Kidney (tissue), 14 donors: ENCODE measurements around the gene CHST2. TPM values are rescaled to one million over a fixed set of nuclear protein-coding genes. Genes with fewer than 3 reads are reported as not detected.

ENCODE experiments used
- DNase-seq, 5 donors: peaks; one replicate each; pipeline ENCODE4 v3.0.0-alpha.2; 2013 to 2020
- FAIRE-seq: peaks from 2 replicates; lab custom pipeline; 2012; peaks lifted over from hg19 to GRCh38; lab: Jason Lieb, UNC
- H3K27ac ChIP-seq, 2 donors: one replicate each; pipeline ENCODE4 v1.7.0; 2013; ENCODE audit warnings: low read depth in 2 of 2, low read length in 2 of 2, inconsistent platforms in 1 of 2
- H3K27me3 ChIP-seq: one replicate; pipeline ENCODE4 v1.7.1; 2013; ENCODE audit warnings: low read length, inconsistent platforms; ENCODE audit not compliant: control insufficient read depth, insufficient read depth
- H3K36me3 ChIP-seq, 3 donors: one replicate each; pipeline versions ENCODE4 v1.7.0 to v1.7.1; 2013; ENCODE audit warnings: low read length in 3 of 3, control low read depth in 1 of 3, inconsistent platforms in 1 of 3; ENCODE audit not compliant: insufficient read depth in 3 of 3, control insufficient read depth in 2 of 3
- H3K4me1 ChIP-seq, 3 donors: one replicate each; pipeline versions ENCODE4 v1.7.0 to v1.7.1; 2013; ENCODE audit warnings: low read length in 3 of 3, inconsistent platforms in 1 of 3, low read depth in 1 of 3; ENCODE audit not compliant: control insufficient read depth in 2 of 3, insufficient read depth in 2 of 3
- H3K4me3 ChIP-seq, 3 donors: one replicate each; pipeline versions ENCODE4 v1.7.0 to v1.8.1; 2013; ENCODE audit warnings: low read length in 3 of 3, control low read depth in 1 of 3, inconsistent platforms in 1 of 3
- H3K9ac ChIP-seq, 3 donors: one replicate each; pipeline versions ENCODE4 v1.7.0 to v1.7.1; 2013; ENCODE audit warnings: low read length in 3 of 3, control low read depth in 1 of 3, inconsistent platforms in 1 of 3
- H3K9me3 ChIP-seq, 3 donors: one replicate each; pipeline versions ENCODE4 v1.7.0 to v1.7.1; 2013; ENCODE audit warnings: low read length in 3 of 3, control low read depth in 1 of 3, inconsistent platforms in 1 of 3; ENCODE audit not compliant: control insufficient read depth in 2 of 3, insufficient read depth in 1 of 3
- intact Hi-C: fragments of 100-400 bp; cut with DNase I; formaldehyde crosslinking; loops from one replicate; pipeline ENCODE4 v1.11.1; 2022
- polyA plus RNA-seq: library from polyadenylated mRNA; stranded (reverse); fragments of 350-450 nt; fragmentation: Illumina TruSeq; extraction: RNeasy Lipid Tissue Mini Kit (QIAGEN cat#74804); gene quantifications from one replicate; pipeline ENCODE4 v1.2.3, GENCODE V29; 2014; ENCODE audit warnings: low read depth, low replicate concordance; ENCODE audit not compliant: insufficient read depth
- total RNA-seq: library from RNA; stranded (reverse); fragmentation: NEBNext Ultra II Directional; extraction: Animal tissue kit (Norgen Biotek cat#: 25700); gene quantifications from one replicate; pipeline ENCODE4 v1.2.1, GENCODE V29; 2021
- TF ChIP-seq, protein P1 (sequence below): IDR thresholded peaks from 3 replicates; pipeline ENCODE4 v1.5.1; 2012; ENCODE audit warnings: mild to moderate bottlenecking, moderate library complexity, borderline replicate concordance; ENCODE audit not compliant: insufficient read depth; ENCODE audit errors: extremely low read depth
- donor health status: control.
- donor health status: control.
- donor health status: control.
- donor health status: control.
- donor health status: control.
- donor health status: DM: yes; HTN: yes; CAD: no.
- donor health status: Normal renal cell carcinoma (clear cell type).

CHST2 gene
- total and polyA plus RNA-seq, 2 donors from 2014 or later: 4.4 to 6.0 TPM

DNA sequence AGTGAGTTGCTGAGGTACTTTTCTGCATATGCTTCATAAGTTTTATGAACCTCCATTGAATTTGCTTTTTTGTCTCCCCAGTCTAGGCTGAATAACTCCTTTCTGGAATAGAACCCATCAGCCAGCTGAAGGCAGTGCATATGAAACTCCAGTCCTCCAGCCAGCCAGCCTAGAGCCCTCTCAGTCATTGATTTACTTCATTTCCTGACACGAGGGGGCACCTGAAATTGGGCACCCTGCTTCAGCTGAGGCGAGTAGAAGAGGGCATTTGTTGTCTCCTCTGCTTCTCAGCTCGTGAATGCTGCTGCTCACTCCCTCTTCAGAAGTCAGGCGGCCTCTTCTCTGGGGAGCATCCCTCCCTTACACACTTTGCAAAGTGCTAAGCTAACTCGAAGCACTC is 32.5 kb downstream of the CHST2 start:
- intact Hi-C loops: no loop called here

DNA sequence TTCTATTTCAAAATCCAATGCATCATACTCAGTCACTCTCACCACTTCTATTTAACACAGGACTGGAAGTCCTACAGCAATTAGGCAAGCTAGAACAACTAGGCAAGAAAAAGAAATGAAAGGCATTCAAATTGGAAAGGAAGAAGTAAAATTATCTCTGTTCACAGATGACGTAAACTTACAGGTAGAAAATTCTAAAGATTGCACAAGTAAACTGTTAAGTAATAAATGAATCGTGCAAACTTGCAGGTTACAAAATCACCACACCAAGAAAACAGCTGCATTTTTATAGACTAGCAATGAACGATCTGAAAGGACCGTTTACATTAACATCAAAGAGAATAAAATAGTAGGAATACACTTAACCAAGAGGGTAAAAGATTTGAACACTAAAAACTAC is 36.2 kb downstream of the CHST2 start:
- H3K4me1 ChIP-seq: no peaks in the 10 kb centered on the region
- H3K9me3 ChIP-seq: no peaks in the 10 kb centered on the region
- intact Hi-C loops: no loop called here
- H3K4me3 ChIP-seq: no peak overlapping the region
- DNase-seq: no peak
- no peak for FAIRE-seq
- no peaks in the 10 kb centered on the region for H3K27me3 ChIP-seq
- no peaks in the 10 kb centered on the region for H3K36me3 ChIP-seq
- no peak overlapping the region for H3K27ac ChIP-seq
- no peak overlapping the region for H3K9ac ChIP-seq
- TF ChIP-seq, protein P1, sequence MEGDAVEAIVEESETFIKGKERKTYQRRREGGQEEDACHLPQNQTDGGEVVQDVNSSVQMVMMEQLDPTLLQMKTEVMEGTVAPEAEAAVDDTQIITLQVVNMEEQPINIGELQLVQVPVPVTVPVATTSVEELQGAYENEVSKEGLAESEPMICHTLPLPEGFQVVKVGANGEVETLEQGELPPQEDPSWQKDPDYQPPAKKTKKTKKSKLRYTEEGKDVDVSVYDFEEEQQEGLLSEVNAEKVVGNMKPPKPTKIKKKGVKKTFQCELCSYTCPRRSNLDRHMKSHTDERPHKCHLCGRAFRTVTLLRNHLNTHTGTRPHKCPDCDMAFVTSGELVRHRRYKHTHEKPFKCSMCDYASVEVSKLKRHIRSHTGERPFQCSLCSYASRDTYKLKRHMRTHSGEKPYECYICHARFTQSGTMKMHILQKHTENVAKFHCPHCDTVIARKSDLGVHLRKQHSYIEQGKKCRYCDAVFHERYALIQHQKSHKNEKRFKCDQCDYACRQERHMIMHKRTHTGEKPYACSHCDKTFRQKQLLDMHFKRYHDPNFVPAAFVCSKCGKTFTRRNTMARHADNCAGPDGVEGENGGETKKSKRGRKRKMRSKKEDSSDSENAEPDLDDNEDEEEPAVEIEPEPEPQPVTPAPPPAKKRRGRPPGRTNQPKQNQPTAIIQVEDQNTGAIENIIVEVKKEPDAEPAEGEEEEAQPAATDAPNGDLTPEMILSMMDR: no peak

More for the DNA sequence above, 32.5 kb downstream of the CHST2 start:
- no peak overlapping the region for H3K27ac ChIP-seq
- H3K27me3 ChIP-seq: no peaks in the 10 kb centered on the region
- FAIRE-seq: no peak
- no peaks in the 10 kb centered on the region for H3K36me3 ChIP-seq
- DNase-seq: peak in 2 of 5 donors; percentile 25 to 27
- peaks cover 0 to 1% (median 0%) of the 10 kb centered on the region in 3 donors for H3K4me1 ChIP-seq
- H3K4me3 ChIP-seq: no peak overlapping the region
- no peaks in the 10 kb centered on the region for H3K9me3 ChIP-seq
- TF ChIP-seq, protein P1: no peak
- H3K9ac ChIP-seq: no peak overlapping the region

- no peak overlapping the region for H3K27ac ChIP-seq
- intact Hi-C loops: no loop called here
- no peak for FAIRE-seq
- no peaks in the 10 kb centered on the region for H3K36me3 ChIP-seq
- H3K9ac ChIP-seq: no peak overlapping the region
- TF ChIP-seq, protein P1: no peak
- H3K9me3 ChIP-seq: no peaks in the 10 kb centered on the region
- no peak for DNase-seq
- H3K4me3 ChIP-seq: no peak overlapping the region
- H3K27me3 ChIP-seq: no peaks in the 10 kb centered on the region
- H3K4me1 ChIP-seq: no peaks in the 10 kb centered on the region
These were observed 38.7 kb downstream of the CHST2 start for GRCh38 chr3:143158014-143158988.
